Neutrophil (primary cell): ENCODE measurements around the gene ABCF2.

ENCODE experiments used
- H3K27ac ChIP-seq: fragments of 200-600 bp; sonication (generic); 2 replicates; pipeline ENCODE4 v1.5.1; 2016; ENCODE audit warnings: mild to moderate bottlenecking, moderate library complexity
- H3K27me3 ChIP-seq: fragments of 200-600 bp; sonication (generic); 2 replicates; pipeline ENCODE4 v1.6.0; 2016; ENCODE audit warnings: mild to moderate bottlenecking
- H3K36me3 ChIP-seq: fragments of 200-600 bp; sonication (generic); 2 replicates; pipeline ENCODE4 v1.5.1; 2017
- H3K4me1 ChIP-seq, 2 experiments: fragments of 200-600 bp in 1 of 2; sonication (generic) in 1 of 2; 1 replicate in 1 of 2; 2 replicates in 1 of 2; pipeline versions ENCODE4 v1.5.1 to v1.6.1; 2013 to 2016; ENCODE audit warnings: low read depth in 1 of 2, low read length in 1 of 2, mild to moderate bottlenecking in 1 of 2, moderate library complexity in 1 of 2; ENCODE audit not compliant: control insufficient read depth in 1 of 2, insufficient read depth in 1 of 2
- H3K4me3 ChIP-seq, 2 experiments: fragments of 200-600 bp in 1 of 2; sonication (generic) in 1 of 2; 1 replicate in 1 of 2; 2 replicates in 1 of 2; pipeline ENCODE4 v1.5.1; 2013 to 2016; ENCODE audit warnings: low read depth in 1 of 2, low read length in 1 of 2, mild to moderate bottlenecking in 1 of 2, moderate library complexity in 1 of 2
- H3K9me3 ChIP-seq: fragments of 200-600 bp; sonication (generic); 2 replicates; pipeline ENCODE4 v1.5.1; 2016
- CTCF ChIP-seq: fragments of 200-600 bp; sonication (generic); IDR thresholded peaks from 2 replicates; pipeline ENCODE4 v1.5.1; 2016; ENCODE audit warnings: antibody characterized with exemption

ABCF2 gene

GRCh38 chr7:151229249-151229648, 2.2 kb upstream of the ABCF2 start:
- Histone ChIP-seq H3K36me3 (peaks cover 6% of the 10 kb centered on the region), H3K27ac (no peak overlapping the region), H3K4me3 (no peak overlapping the region), H3K4me1 (peaks cover 39 to 45% of the 10 kb centered on the region in 2 experiments), H3K27me3 (peaks cover 6% of the 10 kb centered on the region), H3K9me3 (no peaks in the 10 kb centered on the region)
- no peak for TF ChIP-seq CTCF

GRCh38 chr7:151228024-151228866, 1.2 kb upstream of the ABCF2 start:
- Histone ChIP-seq H3K27me3 (peaks cover 6% of the 10 kb centered on the region), H3K9me3 (no peaks in the 10 kb centered on the region), H3K4me1 (peaks cover 30 to 36% of the 10 kb centered on the region in 2 experiments), H3K27ac (peak overlapping the region; percentile 75), H3K4me3 (peak overlapping the region; percentile 84 to 90), H3K36me3 (peaks cover 16% of the 10 kb centered on the region)
- TF ChIP-seq CTCF, result no peak

GRCh38 chr7:151226560-151226874, 488 bp downstream of the ABCF2 start:
- Histone ChIP-seq H3K36me3 (peaks cover 31% of the 10 kb centered on the region), H3K4me1 (peaks cover 21 to 24% of the 10 kb centered on the region in 2 experiments), H3K4me3 (peak overlapping the region; percentile 84 to 90), H3K9me3 (no peaks in the 10 kb centered on the region), H3K27me3 (peaks cover 6% of the 10 kb centered on the region), H3K27ac (peak overlapping the region; percentile 75)
- no peak for TF ChIP-seq CTCF

GRCh38 chr7:151225948-151226510, 976 bp downstream of the ABCF2 start:
- peaks cover 21 to 23% of the 10 kb centered on the region in 2 experiments for H3K4me1 ChIP-seq
- peaks cover 6% of the 10 kb centered on the region for H3K27me3 ChIP-seq
- TF ChIP-seq CTCF, result no peak
- H3K9me3 ChIP-seq, result no peaks in the 10 kb centered on the region
- peaks cover 33% of the 10 kb centered on the region for H3K36me3 ChIP-seq
- peak overlapping the region; percentile 84 to 90 for H3K4me3 ChIP-seq
- no peak overlapping the region for H3K27ac ChIP-seq

GRCh38 chr7:151223728-151224127, 3.3 kb downstream of the ABCF2 start:
- H3K27ac ChIP-seq, result no peak overlapping the region
- H3K9me3 ChIP-seq, result no peaks in the 10 kb centered on the region
- peaks cover 52% of the 10 kb centered on the region for H3K36me3 ChIP-seq
- H3K4me3 ChIP-seq, result no peak overlapping the region
- no peak for TF ChIP-seq CTCF
- H3K27me3 ChIP-seq, result no peaks in the 10 kb centered on the region
- H3K4me1 ChIP-seq, result peaks cover 21 to 23% of the 10 kb centered on the region in 2 experiments
